Thoracic aorta (tissue), 2 donors: Measurements from ENCODE around the gene FCRL6. TPM values are rescaled to one million over a fixed set of nuclear protein-coding genes. Genes with fewer than 3 reads are reported as not detected.

Experiments used
- ATAC-seq: fragments of 150-250 bp; one replicate; pipeline ENCODE4 v1.8.0; 2017; ENCODE audit warnings: low read depth; ENCODE audit not compliant: insufficient number of reproducible peaks, low FRiP score
- DNase-seq: peaks from one replicate; pipeline ENCODE4 v3.0.0-alpha.2; 2020; ENCODE audit warnings: low spot score
- H3K27ac ChIP-seq, 2 donors: fragments of 200-600 bp; sonication (generic); 1 replicate in 1 of 2; 2 replicates in 1 of 2; pipeline ENCODE4 v1.5.1; 2016; ENCODE audit warnings: mild to moderate bottlenecking in 2 of 2, moderate library complexity in 2 of 2
- H3K27me3 ChIP-seq: fragments of 200-600 bp; sonication (generic); replicated peaks from 2 replicates; pipeline ENCODE4 v1.6.0; 2016; ENCODE audit warnings: mild to moderate bottlenecking; ENCODE audit not compliant: insufficient read depth
- H3K36me3 ChIP-seq: fragments of 200-600 bp; sonication (generic); one replicate; pipeline ENCODE4 v1.5.1; 2016
- H3K4me1 ChIP-seq, 2 donors: fragments of 200-600 bp; sonication (generic); 1 replicate in 1 of 2; 2 replicates in 1 of 2; pipeline versions ENCODE4 v1.5.1 to v1.6.0; 2016; ENCODE audit warnings: low read depth in 2 of 2, mild to moderate bottlenecking in 1 of 2; ENCODE audit not compliant: control insufficient read depth in 1 of 2
- H3K4me3 ChIP-seq: fragments of 200-600 bp; sonication (generic); 2 replicates; pipeline ENCODE4 v1.5.1; 2016; ENCODE audit warnings: mild to moderate bottlenecking
- H3K9me3 ChIP-seq: fragments of 200-600 bp; sonication (generic); 2 replicates; pipeline ENCODE4 v1.5.1; 2016
- CTCF ChIP-seq: fragments of 200-600 bp; sonication (generic); IDR thresholded peaks from one replicate; pipeline ENCODE4 v1.5.1; 2019; ENCODE audit warnings: antibody characterized with exemption
- total RNA-seq, 2 donors: library from RNA; depleted of rRNA; stranded (reverse); fragments of >200 nt; gene quantifications; one replicate each; pipeline versions ENCODE4 v1.1.0 to v1.2.3, GENCODE V29; 2016

The FCRL6 gene
- total RNA-seq, 2 donors from 2014 or later = not detected

DNA sequence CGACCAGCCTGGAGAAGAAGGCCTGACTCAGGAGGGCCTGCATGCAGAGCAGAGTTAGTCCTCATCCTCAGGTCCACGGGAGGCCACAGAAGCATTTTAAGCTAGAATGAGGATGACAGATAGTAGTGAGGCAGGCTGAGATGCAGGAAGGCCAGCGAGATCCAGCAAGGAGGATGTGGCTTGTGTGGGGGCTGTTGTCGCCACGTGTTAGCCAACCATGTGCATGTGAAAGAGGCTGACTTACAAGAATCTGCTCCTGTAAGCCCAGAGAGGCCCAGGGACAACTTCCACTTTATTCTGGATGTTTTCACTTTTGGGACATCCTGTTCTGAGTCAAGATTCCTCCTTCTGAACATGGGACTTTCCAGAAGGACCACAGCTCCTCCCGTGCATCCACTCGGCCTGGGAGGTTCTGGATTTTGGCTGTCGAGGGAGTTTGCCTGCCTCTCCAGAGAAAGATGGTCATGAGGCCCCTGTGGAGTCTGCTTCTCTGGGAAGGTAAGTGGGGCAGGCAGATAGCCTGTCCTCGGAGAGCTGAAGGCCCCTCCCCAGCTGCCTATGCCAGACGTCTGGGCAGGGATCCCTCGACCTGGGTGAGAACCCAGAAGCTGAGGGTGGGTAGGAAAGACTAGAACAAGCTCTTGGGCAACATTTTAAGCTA is 24.4 kb downstream of the FCRL6 start, which contains the start of gene SLAMF8:
TSS of gene SLAMF8 (plus strand) at position 433 of the 661 bp plus-strand sequence. CDS start at position 459, 26 bp downstream.
- DNase-seq (no peak), ATAC-seq (no peak)
- peak within 1 kb of the TSS; percentile 51 for H3K4me3 ChIP-seq
- H3K27ac ChIP-seq = no peak within 1 kb of the TSS
- H3K4me1 ChIP-seq = peaks cover 3 to 10% of the 10 kb centered on the region in 2 donors
- no peaks in the 10 kb centered on the region for H3K36me3 ChIP-seq
- no peaks in the 10 kb centered on the region for H3K27me3 ChIP-seq
- no peaks in the 10 kb centered on the region for H3K9me3 ChIP-seq
- TF ChIP-seq CTCF = no peak

GRCh38 chr1:159827102-159827490 is 24.9 kb downstream of the FCRL6 start:
- Histone ChIP-seq H3K9me3 (no peaks in the 10 kb centered on the region), H3K36me3 (no peaks in the 10 kb centered on the region), H3K4me3 (peak overlapping the region; percentile 51), H3K4me1 (peaks cover 3 to 10% of the 10 kb centered on the region in 2 donors), H3K27me3 (no peaks in the 10 kb centered on the region), H3K27ac (no peak overlapping the region)
- TF ChIP-seq CTCF = no peak
- no peak for ATAC-seq
- DNase-seq = no peak

GRCh38 chr1:159827549-159827948 is 25.4 kb downstream of the FCRL6 start:
- ATAC-seq (no peak), DNase-seq (no peak)
- H3K4me1 ChIP-seq = peaks cover 3 to 10% of the 10 kb centered on the region in 2 donors
- H3K9me3 ChIP-seq = no peaks in the 10 kb centered on the region
- no peaks in the 10 kb centered on the region for H3K36me3 ChIP-seq
- no peak overlapping the region for H3K27ac ChIP-seq
- no peaks in the 10 kb centered on the region for H3K27me3 ChIP-seq
- peak overlapping the region; percentile 51 for H3K4me3 ChIP-seq
- no peak for TF ChIP-seq CTCF

GRCh38 chr1:159828176-159828575 is 26.0 kb downstream of the FCRL6 start:
- no peak for ATAC-seq
- Histone ChIP-seq H3K4me1 (peaks cover 3 to 10% of the 10 kb centered on the region in 2 donors), H3K4me3 (peak overlapping the region; percentile 32), H3K27ac (no peak overlapping the region), H3K36me3 (no peaks in the 10 kb centered on the region), H3K27me3 (no peaks in the 10 kb centered on the region), H3K9me3 (no peaks in the 10 kb centered on the region)
- DNase-seq = no peak
- TF ChIP-seq CTCF = no peak

DNA sequence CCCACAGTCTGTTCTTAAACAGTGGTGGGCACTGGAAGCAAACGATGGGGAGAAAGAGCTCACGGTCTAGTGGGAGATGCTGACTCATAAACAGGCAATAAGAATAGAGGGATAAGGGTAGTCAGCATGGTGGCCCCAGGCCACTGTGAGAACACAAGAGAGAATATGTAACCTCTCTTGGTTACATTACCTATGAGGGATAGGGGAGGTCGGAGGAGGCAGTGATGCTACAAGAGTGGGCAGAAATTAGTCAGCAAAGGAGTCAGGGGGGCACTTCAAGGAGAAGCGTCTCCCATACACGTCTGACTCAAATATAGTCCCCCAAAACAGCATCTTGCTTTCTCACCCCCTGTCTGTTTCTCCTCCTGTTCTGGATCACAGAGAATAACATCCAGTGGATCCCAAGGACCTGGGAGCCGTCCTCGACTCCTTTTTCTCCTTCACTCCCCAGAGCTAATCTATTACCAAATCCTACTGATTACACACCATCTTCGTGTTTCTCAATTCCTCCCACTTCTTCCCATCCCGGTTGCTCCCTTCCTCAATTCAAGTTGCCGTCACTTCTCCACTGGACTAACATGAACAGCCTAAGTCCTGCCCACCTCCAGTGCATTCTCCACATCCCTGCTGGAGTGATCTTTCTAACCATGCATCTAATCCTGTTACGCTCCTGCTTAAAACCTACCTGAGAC is 26.6 kb downstream of the FCRL6 start:
- Histone ChIP-seq H3K27me3 (no peaks in the 10 kb centered on the region), H3K4me3 (peak overlapping the region; percentile 32), H3K27ac (no peak overlapping the region), H3K9me3 (no peaks in the 10 kb centered on the region), H3K36me3 (no peaks in the 10 kb centered on the region), H3K4me1 (peaks cover 3 to 10% of the 10 kb centered on the region in 2 donors)
- TF ChIP-seq CTCF = no peak
- ATAC-seq (no peak), DNase-seq (no peak)
